UCSD-AML1 (cell line): Measurements from ENCODE around the gene MOGAT1.
A peak's percentile ranks its signal among the peaks of the same experiment; 100 is the strongest.
"Not testable (repeated sequence)": the region's sequence is repeated elsewhere in the genome, so short reads cannot be mapped to it uniquely, and the experiment has no call there.

Experiments
- DNase-seq: peaks from one replicate; lab custom pipeline; 2025; ENCODE audit not compliant: unreplicated experiment; lab: John Stamatoyannopoulos, UW

MOGAT1 gene

GRCh38 chr2:222669353-222669752, 2.1 kb upstream of the MOGAT1 start:
- DNase-seq: no peak

- DNase-seq: no peak
Measured at GRCh38 chr2:222670191-222671038, 1.0 kb upstream of the MOGAT1 start.

- no peak for DNase-seq
Measured at GRCh38 chr2:222672068-222672401, 577 bp downstream of the MOGAT1 start.

GRCh38 chr2:222673273-222673672, 1.8 kb downstream of the MOGAT1 start:
- DNase-seq: no peak

- DNase-seq: no peak
Measured at GRCh38 chr2:222673883-222674282, 2.4 kb downstream of the MOGAT1 start.

- no peak for DNase-seq
Measured at GRCh38 chr2:222677981-222678380, 6.5 kb downstream of the MOGAT1 start.

- no peak for DNase-seq
Measured at GRCh38 chr2:222683805-222684204, 12.3 kb downstream of the MOGAT1 start.

- DNase-seq: no peak
Measured at GRCh38 chr2:222686086-222686750, 14.8 kb downstream of the MOGAT1 start.

GRCh38 chr2:222688917-222689316, 17.5 kb downstream of the MOGAT1 start:
- DNase-seq: no peak

GRCh38 chr2:222689322-222689721, 17.9 kb downstream of the MOGAT1 start:
- DNase-seq: no peak

GRCh38 chr2:222690564-222691200, 19.2 kb downstream of the MOGAT1 start:
- DNase-seq: peak; percentile 65

GRCh38 chr2:222693413-222693812, 22.0 kb downstream of the MOGAT1 start:
- DNase-seq: not testable (repeated sequence)

- DNase-seq: no peak
Measured at GRCh38 chr2:222693837-222694236, 22.4 kb downstream of the MOGAT1 start.

GRCh38 chr2:222698276-222698675, 26.8 kb downstream of the MOGAT1 start:
- DNase-seq: no peak

- no peak for DNase-seq
Measured at GRCh38 chr2:222701233-222701632, 29.8 kb downstream of the MOGAT1 start.

GRCh38 chr2:222701721-222702131, 30.3 kb downstream of the MOGAT1 start:
- no peak for DNase-seq

GRCh38 chr2:222703091-222703490, 31.6 kb downstream of the MOGAT1 start:
- no peak for DNase-seq

GRCh38 chr2:222703886-222704285, 32.4 kb downstream of the MOGAT1 start:
- DNase-seq: no peak

GRCh38 chr2:222706616-222707015, 35.2 kb downstream of the MOGAT1 start:
- no peak for DNase-seq

GRCh38 chr2:222707102-222707688, 35.7 kb downstream of the MOGAT1 start:
- DNase-seq: no peak

GRCh38 chr2:222707689-222708273, 36.3 kb downstream of the MOGAT1 start:
- DNase-seq: no peak
